CD4-positive, alpha-beta T cell treated with Interleukin-21 for 1 hour (primary cell): ENCODE results near the gene ANKRD40.
"Not testable (repeated sequence)": the region's sequence is repeated elsewhere in the genome, so short reads cannot be mapped to it uniquely, and the experiment has no call there.

Experiments
- DNase-seq: peaks from one replicate; pipeline ENCODE4 v3.0.0-alpha.2; 2020

The ANKRD40 gene

DNA sequence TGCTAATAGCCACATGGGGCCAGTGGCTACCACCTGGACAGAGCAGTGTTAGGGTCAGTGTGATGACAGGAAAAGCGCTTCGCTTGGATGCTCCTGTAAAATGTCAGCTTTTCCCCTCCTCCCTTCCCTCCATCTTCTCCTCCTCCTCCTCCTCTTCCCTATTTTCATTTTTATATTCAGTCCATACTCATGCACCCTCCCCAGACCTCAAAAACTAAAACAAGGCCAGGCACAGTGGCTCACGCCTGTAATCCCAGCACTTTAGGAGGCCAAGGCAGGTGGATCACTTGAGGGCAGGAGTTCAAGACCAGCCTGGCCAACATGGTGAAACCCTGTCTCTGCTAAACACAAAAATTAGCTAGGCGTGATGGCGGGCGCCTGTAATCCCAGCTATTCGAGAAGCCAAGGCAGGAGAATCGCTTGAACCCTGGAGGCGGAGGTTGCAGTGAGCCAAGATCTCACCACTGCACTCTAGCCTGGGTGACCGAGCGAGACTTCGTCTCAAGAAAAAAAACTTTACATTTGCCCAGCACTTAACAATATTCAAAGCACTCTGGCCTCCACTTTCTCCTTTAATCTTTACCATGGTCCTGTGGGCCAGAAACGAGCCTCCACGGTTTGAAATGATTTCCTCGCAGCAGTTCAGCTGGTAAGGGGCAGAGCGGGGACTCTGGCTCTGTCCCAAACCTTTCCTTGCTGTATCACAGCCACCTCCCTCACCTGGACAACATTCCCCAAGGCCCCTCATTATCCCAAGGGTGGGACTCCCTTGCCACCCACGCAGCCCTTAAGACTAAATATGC lies 21.8 kb downstream of the ANKRD40 start:
- no peak for DNase-seq

DNA sequence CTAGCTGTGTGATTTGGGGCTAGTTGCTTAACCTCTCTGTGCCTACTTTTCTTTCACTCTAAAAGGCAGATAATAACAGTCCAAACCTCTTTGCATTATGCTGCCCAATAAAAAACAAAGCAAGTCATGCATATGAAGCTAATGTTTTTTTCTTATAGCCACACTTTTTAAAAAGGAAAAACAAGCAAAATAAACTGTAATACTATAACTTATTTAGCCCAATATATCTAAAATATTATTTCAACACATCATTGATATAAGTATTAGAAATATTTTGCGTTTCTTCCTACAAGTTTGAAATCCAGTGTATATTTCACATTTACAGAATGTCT lies 22.4 kb downstream of the ANKRD40 start:
- DNase-seq = no peak

DNA sequence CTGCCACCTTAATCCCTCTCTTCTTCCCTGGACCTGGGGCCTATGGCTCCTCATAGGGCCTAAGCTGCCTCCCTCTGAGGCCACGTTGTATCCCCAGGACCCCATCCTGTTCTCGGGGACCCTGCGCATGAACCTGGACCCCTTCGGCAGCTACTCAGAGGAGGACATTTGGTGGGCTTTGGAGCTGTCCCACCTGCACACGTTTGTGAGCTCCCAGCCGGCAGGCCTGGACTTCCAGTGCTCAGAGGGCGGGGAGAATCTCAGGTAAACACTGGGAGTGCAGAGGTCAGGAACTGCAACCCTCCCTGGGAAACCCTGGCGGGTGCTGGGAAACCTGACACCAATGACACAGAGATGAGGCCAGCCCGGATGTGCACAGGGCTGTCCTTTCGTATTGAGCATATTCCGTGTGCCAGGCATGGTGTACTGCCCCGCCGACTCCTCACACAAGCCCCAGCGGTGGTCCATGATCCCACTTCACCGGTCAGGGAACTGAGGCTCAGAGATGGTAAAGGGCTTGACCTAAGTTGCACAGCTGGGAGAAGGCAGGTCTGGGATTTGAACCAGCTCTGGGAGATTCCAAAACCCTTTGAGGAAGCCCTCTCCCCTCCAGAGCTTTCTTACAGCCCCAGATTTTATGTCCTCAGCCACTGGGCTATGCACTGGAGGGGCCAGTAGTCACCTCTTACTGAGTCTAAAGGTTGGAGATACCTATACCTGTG lies 22.9 kb downstream of the ANKRD40 start:
- no peak for DNase-seq

DNA sequence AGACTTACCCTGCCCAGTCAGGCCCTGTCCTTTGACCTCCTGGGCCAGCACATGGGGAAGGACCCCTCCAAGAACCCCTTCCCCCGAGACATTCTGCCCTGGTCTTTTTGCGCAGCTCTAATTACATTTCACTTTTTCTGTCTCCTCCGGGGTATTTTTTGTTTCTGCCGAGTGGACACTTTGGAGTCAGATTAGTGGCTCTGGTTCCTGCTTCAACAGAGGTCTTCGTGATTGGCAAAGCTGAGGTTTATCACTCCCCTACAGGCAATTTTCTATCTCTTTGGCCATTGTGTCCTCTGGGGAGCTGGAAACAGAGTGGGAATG lies 23.5 kb downstream of the ANKRD40 start:
- no peak for DNase-seq

DNA sequence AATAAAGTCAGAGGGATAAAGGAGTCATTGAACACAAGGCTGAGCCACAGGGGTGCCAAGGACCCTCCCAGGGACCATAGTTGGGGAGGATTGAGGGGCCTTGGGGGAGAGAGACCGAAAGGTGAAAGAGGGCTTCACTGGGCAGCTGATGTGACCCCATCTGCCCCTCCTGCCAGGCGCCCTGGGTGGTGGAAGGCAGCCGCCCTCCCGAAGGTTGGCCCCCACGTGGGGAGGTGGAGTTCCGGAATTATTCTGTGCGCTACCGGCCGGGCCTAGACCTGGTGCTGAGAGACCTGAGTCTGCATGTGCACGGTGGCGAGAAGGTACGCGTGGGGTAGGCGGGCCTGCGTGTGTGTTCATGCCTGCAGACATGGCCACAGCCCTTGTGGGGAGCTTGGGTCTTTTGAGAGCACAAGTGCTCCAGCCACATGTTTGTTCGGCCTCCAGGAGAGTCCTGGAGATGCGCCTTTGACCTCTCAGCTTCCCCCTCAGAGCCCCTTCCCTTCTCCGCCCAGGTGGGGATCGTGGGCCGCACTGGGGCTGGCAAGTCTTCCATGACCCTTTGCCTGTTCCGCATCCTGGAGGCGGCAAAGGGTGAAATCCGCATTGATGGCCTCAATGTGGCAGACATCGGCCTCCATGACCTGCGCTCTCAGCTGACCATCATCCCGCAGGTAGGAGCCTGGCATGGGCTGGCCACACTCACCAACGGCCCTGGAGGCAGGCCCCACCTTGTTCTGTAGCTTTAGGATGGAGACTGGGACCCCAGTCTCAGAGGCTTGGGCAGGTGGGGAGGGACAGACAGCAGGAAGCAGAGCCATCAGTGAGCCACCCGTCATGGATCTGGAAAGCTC lies 24.1 kb downstream of the ANKRD40 start:
- DNase-seq = no peak

DNA sequence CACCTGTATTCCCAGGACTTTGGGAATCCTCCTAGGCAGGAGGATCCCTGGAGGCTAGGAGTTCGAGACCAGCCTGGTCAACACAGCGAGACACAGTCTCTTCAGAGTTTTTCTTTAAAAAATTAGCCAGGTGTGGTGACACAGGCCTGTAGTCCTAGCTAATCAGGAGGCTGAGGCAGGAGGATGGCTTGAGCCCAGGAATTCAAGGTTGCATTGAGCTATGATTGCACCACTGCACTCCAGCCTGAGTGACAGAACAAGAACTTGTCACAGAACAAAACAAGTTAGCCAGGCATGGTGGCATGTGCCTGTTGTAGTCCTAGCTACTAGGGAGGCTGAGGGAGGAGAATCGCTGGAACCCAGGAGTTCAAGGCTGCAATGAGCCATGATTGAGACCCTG lies 24.8 kb downstream of the ANKRD40 start:
- DNase-seq = no peak

DNA sequence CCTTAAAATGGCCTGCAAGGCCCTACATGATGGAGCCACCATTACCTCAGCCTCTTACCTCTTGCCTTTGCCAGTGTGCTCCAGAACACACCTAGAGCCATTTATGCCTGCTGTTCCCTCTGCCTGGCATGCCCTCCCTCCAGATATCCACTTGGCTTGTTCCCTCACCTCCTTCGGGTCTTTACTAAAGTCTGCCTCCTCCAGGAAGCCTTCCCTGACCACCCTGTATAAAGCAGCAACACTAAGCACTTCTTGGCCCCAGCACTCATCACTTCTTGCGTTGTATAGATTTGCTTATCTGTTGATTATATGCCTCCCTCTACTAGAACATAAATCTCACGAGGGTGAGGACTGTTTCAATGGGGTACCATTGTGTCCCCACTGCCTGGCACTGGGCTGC lies 25.3 kb downstream of the ANKRD40 start:
- no peak for DNase-seq

DNA sequence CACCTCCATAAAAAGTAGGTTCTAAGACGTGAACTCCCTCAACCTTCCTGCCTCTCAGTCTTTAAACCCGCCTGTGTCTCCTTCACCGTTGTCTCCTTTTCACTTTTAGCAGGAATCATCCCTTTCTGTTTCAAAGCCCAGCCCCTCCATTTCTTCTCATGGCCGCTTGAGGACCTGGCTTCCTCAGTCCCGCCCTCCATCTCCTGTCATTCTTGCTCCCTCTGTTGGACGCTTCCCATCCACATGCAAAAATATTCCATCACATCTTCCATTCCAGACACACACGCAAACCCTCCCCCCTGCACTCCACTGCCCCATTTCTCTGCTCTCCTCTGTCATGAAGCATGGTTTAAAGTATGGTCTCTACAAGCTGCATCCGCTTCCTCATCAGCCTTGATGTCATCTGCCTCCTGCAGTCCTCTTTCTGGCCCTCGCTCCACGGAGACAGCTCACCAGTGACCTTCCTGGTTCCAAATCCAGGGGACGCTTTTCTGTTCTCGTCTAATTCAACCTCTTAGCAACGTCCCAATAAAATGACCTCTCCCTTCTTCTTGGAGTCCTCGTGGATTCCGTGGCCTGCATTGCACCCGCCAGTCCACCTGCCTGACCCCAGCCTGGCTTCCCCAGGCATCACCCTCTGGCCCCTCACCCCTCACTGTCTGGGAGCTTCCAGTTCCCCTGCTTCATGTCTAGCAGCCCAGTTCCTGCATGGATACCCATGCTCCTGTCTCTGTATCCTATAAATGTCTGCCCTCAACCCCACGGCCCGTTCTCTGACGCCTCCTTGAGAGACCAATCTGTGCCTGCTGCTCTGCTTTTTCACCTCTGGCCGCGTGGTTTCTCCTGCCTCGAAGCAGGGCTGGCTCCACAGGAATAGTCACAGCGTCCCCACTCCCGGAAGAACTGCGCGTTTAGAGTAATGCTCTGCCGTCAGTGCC lies 26.2 kb downstream of the ANKRD40 start:
- DNase-seq = no peak

DNA sequence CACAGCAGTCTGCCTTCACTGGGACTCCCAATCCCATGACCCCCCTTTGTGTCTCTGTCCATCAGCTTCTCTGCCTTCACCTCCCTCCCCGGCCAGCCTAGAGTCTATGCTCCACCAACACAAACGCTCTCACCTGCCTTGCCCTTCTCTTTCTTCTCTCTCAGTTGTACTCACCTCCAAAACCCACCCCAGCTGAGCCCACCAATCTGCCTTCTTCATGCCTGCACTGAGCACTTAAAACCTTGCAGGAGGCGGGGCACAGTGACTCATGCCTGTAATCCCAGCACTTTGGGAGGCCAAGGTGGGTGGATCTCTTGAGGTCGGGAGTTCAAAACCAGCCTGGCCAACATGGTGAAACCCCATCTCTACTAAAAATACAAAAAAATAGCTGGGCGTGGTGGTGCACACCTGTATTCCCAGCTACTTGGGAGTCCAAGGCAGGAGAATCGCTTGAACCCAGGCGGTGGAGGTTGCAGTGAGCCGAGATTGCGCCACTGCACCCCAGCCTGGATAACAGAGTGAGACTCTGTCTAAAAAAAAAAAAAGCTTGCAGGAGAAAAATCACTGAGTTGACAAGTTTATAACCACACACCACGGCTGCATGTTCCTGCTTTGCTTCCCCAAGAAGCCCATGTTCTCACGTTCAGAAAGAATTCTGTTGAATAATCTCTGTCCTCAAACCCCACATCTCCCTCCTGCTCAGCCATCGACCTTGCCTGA lies 27.0 kb downstream of the ANKRD40 start:
- DNase-seq = not testable (repeated sequence)

DNA sequence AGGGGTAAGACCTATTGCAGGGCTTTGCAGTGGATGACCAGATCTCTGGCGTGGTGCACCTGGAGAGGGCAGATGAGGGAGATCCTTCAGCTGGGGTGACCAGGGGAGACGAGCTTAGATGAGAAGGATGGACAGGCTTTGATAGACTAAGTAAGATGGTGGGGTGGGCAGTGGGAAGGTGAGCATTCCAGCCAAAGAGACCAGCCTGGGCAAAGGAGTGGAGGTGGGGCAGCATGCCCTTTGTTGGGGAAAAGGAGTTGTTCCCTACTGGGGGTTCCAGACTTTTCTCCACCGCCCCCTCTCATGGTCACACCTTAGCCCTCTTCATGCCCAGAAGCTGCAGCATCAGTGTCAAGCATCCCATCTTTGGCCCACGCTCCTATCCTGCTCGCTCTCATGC lies 27.6 kb downstream of the ANKRD40 start:
- no peak for DNase-seq

DNA sequence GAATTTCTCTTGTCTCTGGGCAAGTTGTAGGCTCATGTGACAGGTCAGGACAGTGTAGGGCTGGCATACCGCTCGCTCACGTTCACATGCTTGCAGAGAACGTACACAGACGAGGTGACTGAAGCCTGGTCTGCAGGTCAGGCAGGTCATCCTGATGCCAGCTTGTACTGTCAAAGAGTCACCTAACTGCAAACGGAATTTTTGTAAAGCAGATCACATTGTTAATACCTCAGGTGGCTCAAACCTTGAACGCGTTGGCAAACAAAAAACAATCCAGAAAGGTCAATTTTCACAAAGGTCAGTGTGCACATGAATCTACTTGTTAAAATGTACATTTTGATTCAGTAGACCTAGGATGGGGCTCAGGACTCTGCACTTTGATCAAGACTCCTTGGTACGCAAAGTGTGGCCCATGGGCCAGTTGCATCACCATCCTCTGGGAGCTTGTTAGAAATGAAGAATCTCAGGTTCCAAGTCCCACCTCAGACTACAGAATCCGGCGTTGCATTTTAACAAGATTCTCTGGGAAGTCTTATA lies 28.6 kb downstream of the ANKRD40 start:
- no peak for DNase-seq

DNA sequence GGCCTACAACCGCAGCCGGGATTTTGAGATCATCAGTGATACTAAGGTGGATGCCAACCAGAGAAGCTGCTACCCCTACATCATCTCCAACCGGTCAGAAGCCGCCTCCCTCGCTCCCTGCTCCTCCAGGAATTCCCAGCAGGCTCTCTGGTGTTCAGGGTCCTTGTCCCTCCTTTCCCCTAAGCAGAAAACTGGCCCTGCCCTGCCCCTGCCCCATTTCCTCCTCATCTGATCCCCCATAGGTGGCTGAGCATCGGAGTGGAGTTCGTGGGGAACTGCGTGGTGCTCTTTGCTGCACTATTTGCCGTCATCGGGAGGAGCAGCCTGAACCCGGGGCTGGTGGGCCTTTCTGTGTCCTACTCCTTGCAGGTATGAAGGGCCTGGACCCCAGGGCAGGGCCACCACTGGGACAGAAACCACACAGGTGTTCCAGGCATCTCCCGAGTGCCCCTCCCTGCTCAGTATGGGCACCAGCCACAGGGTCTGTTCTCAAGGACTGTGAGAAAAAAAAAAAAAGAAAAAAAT lies 29.8 kb downstream of the ANKRD40 start:
- no peak for DNase-seq

DNA sequence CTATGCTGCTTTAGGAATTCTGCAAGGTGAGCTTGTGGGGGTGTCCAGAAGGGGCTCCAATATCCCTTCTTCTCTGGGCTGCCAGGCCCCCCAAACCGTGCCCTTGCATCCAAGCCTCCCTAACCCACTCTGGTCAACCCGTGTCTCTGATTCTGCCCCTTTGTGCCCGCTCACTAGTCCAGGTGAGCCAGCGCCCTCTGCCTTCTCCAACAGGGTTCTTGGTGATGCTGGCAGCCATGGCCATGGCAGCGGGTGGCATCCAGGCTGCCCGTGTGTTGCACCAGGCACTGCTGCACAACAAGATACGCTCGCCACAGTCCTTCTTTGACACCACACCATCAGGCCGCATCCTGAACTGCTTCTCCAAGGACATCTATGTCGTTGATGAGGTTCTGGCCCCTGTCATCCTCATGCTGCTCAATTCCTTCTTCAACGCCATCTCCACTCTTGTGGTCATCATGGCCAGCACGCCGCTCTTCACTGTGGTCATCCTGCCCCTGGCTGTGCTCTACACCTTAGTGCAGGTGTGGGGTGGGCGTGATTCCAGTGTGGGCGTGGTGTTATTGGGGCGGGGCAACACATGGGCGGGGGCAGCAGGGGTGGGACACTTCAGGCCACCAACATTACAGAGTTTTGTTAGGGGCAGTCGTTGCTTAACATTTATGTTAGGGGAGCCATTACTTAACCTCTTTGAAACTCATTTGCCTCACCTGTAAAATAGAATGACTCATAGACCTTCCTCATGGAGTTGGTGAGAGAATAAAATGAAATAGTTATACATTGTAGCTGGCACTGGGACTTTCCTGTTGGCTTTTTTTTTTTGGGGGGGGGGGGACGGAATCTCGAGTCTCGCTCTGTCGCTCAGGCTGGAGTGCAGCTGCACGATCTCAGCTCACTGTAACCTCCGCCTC lies 31.4 kb downstream of the ANKRD40 start:
- no peak for DNase-seq

DNA sequence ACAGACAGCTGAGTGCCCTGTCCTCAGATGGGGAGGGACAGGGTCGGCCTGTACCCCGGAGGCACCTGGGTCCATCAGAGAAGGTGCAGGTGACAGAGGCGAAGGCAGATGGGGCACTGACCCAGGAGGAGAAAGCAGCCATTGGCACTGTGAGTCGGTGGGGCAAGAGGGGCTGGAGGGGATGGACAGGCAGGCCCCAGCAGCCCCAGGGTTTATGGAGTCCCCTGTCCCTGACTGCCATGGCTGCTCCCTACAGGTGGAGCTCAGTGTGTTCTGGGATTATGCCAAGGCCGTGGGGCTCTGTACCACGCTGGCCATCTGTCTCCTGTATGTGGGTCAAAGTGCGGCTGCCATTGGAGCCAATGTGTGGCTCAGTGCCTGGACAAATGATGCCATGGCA lies 32.1 kb downstream of the ANKRD40 start:
- no peak for DNase-seq

DNA sequence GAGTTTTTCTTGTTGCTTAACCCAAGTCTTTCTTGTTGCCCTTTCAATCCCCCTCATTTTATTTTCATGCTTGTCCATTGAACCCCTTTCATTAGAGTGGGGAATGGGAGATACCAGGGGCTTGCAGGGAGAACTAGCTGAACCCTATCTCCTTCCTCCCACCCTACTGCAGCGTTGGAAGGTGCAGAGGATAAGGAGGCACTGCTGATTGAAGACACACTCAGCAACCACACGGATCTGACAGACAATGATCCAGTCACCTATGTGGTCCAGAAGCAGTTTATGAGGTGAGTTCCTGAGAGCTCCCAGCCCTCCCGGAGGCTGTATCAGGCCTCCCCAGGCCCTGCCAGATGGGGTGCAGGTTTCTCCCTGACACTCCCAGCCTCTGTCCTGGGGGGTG lies 32.5 kb downstream of the ANKRD40 start:
- no peak for DNase-seq

DNA sequence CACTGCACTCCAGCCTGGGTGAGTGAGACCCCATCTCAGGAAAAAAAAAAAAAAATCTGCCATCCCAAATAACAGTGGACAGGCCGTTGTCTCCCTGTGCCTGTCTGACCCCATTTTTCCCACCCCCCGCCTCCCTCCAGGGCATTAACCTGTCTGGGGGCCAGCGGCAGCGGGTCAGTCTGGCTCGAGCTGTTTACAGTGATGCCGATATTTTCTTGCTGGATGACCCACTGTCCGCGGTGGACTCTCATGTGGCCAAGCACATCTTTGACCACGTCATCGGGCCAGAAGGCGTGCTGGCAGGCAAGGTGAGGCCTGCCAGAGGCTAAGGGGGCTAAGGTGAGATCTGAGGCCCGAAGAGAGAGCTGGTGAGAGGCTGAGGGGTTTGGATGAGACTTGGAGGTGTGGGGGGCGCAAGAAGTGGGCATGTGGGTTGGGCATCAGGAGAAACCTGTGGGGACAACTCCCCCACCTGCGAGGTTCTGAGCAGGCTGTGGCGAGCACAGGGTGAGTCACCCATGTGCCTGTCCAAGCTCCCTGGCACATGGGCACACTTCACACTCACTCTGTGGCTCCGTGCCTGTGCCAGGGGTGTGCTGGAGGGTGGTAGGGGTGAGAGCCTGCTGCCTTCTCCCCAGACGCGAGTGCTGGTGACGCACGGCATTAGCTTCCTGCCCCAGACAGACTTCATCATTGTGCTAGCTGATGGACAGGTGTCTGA lies 34.7 kb downstream of the ANKRD40 start:
- DNase-seq = no peak

DNA sequence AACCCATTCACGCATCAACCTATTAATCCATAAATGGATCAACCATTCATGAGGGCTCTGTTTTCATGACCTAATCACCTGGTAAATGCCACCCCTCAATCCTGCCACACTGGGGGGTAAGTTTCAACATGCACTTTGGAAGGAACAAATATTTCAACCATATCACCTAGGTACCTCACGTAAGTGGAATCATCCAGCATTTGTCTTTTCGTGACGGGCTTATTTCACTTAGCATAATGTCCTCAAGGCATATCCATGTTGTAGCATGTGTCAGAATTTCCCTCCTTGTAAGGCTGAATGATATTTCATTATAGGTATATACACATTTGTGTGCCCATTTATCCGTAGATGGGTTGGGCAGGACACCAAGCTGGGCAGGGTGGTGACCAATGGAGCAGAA lies 35.6 kb downstream of the ANKRD40 start:
- DNase-seq = no peak

DNA sequence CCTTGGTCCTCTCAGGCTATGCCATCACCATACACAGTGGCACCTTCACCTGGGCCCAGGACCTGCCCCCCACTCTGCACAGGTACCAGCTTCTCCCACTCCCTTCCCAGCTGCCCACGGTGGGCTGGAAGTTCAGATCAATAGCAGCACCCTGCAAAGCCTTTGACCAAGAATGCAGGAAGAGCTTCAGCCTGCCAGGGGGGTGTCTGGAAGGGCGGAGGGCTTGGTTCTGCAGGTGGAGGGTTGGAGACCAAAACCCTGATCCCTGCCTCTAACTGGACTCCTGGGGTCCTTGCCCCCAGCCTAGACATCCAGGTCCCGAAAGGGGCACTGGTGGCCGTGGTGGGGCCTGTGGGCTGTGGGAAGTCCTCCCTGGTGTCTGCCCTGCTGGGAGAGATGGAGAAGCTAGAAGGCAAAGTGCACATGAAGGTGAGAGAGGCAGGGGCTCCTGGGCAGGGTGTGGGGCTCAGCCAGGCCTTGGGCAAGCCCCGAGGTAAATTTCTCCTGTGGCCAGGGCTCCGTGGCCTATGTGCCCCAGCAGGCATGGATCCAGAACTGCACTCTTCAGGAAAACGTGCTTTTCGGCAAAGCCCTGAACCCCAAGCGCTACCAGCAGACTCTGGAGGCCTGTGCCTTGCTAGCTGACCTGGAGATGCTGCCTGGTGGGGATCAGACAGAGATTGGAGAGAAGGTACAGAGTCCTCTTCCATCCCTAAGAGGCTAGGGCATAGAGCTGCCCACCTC lies 38.7 kb downstream of the ANKRD40 start:
- DNase-seq = no peak
